Measurements from ENCODE around the gene TIMM50.

Gene TIMM50

GRCh38 chr19:39539165-39539517 lies 58.5 kb downstream of the TIMM50 start:
- DNase-seq = peak in 1 of 5 donors; percentile 30

GRCh38 chr19:39539518-39540332 lies 59.1 kb downstream of the TIMM50 start, which contains the start of gene EID2:
EID2 (minus strand) TSS chr19:39540161; CDS start chr19:39540079, 82 bp downstream.
- peak; percentile 85 to 95 (median 91) for DNase-seq

- no peak for DNase-seq
Measured at GRCh38 chr19:39540333-39540673, 59.7 kb downstream of the TIMM50 start.
